Lower lobe of right lung (tissue), 2 donors: ENCODE measurements around the gene MRPL32. TPM values are rescaled to one million over a fixed set of nuclear protein-coding genes. Genes with fewer than 3 reads are reported as not detected.

Experiments
- ATAC-seq, 2 donors: fragments of 200-7000 bp; cut with Tn5 transposase; one replicate each; pipeline ENCODE4 v1.9.1; 2020 to 2022; ENCODE audit warnings: mild to moderate bottlenecking in 2 of 2, moderate library complexity in 2 of 2
- DNase-seq: peaks from one replicate; pipeline ENCODE4 v3.0.0-alpha.2; 2020
- H3K27ac ChIP-seq: fragments of 200-600 bp; one replicate; pipeline ENCODE4 v1.8.0; 2022
- H3K27me3 ChIP-seq: fragments of 200-600 bp; one replicate; pipeline ENCODE4 v1.8.0; 2022; ENCODE audit warnings: low read depth
- H3K36me3 ChIP-seq: fragments of 200-600 bp; one replicate; pipeline ENCODE4 v1.8.0; 2022; ENCODE audit warnings: mild to moderate bottlenecking
- H3K4me1 ChIP-seq: fragments of 200-600 bp; one replicate; pipeline ENCODE4 v1.8.0; 2022
- H3K4me3 ChIP-seq: fragments of 200-600 bp; one replicate; pipeline ENCODE4 v1.8.0; 2022; ENCODE audit warnings: mild to moderate bottlenecking
- H3K9me3 ChIP-seq: fragments of 200-600 bp; one replicate; pipeline ENCODE4 v1.8.0; 2022
- CTCF ChIP-seq: fragments of 200-600 bp; IDR thresholded peaks from one replicate; pipeline ENCODE4 v1.8.0; 2022; ENCODE audit warnings: antibody characterized with exemption, mild to moderate bottlenecking
- intact Hi-C: fragments of 100-400 bp; cut with DNase I; formaldehyde crosslinking; loops from one replicate; pipeline ENCODE4 v1.11.0; 2022
- total RNA-seq: library from RNA; stranded (reverse); fragmentation: NEBNext Ultra II Directional; extraction: Animal tissue kit (Norgen Biotek cat#: 25700); gene quantifications from one replicate; pipeline ENCODE4 v1.2.1, GENCODE V29; 2021
- donor health status: DM: no; HTN: yes; CAD: no; lungs with severe emphysema.

The MRPL32 gene
- total RNA-seq, 1 donor from 2014 or later = 45.0 TPM

GRCh38 chr7:42915356-42915755 is 16.8 kb upstream of the MRPL32 start:
- Histone ChIP-seq H3K27ac (peak overlapping the region; percentile 4), H3K4me1 (peaks cover 39% of the 10 kb centered on the region), H3K9me3 (no peaks in the 10 kb centered on the region), H3K36me3 (peaks cover 49% of the 10 kb centered on the region), H3K4me3 (no peak overlapping the region), H3K27me3 (no peaks in the 10 kb centered on the region)
- DNase-seq (no peak), ATAC-seq (no peak)
- intact Hi-C loops = no loop called here
- TF ChIP-seq CTCF = no peak

- Histone ChIP-seq H3K9me3 (no peaks in the 10 kb centered on the region), H3K27ac (no peak overlapping the region), H3K4me1 (peaks cover 11% of the 10 kb centered on the region), H3K4me3 (no peak overlapping the region), H3K27me3 (no peaks in the 10 kb centered on the region), H3K36me3 (peaks cover 99% of the 10 kb centered on the region)
- TF ChIP-seq CTCF = no peak
- intact Hi-C loops = no loop called here
- ATAC-seq (no peak), DNase-seq (no peak)
Measured at GRCh38 chr7:42922017-42922753, 10.0 kb upstream of the MRPL32 start.

GRCh38 chr7:42924223-42924838 is 7.8 kb upstream of the MRPL32 start:
- TF ChIP-seq CTCF = no peak
- intact Hi-C loops = no loop called here
- peaks cover 32% of the 10 kb centered on the region for H3K4me1 ChIP-seq
- ATAC-seq (peak in 1 of 2 donors; percentile 28), DNase-seq (no peak)
- H3K4me3 ChIP-seq = no peak overlapping the region
- H3K27ac ChIP-seq = no peak overlapping the region
- H3K36me3 ChIP-seq = peaks cover 81% of the 10 kb centered on the region
- no peaks in the 10 kb centered on the region for H3K27me3 ChIP-seq
- H3K9me3 ChIP-seq = no peaks in the 10 kb centered on the region

- H3K27ac ChIP-seq = no peak overlapping the region
- H3K9me3 ChIP-seq = no peaks in the 10 kb centered on the region
- DNase-seq = no peak
- no peak overlapping the region for H3K4me3 ChIP-seq
- peaks cover 68% of the 10 kb centered on the region for H3K36me3 ChIP-seq
- no peak for ATAC-seq
- intact Hi-C loops = no loop called here
- peaks cover 45% of the 10 kb centered on the region for H3K4me1 ChIP-seq
- no peak for TF ChIP-seq CTCF
- H3K27me3 ChIP-seq = no peaks in the 10 kb centered on the region
Measured at GRCh38 chr7:42925630-42926029, 6.5 kb upstream of the MRPL32 start.

GRCh38 chr7:42926204-42926603 is 6.0 kb upstream of the MRPL32 start:
- Histone ChIP-seq H3K4me3 (no peak overlapping the region), H3K9me3 (no peaks in the 10 kb centered on the region), H3K27ac (no peak overlapping the region), H3K27me3 (no peaks in the 10 kb centered on the region), H3K4me1 (peaks cover 49% of the 10 kb centered on the region), H3K36me3 (peaks cover 62% of the 10 kb centered on the region)
- ATAC-seq (no peak), DNase-seq (no peak)
- no peak for TF ChIP-seq CTCF
- intact Hi-C loops = no loop called here
